ENCODE measurements around the gene SLC1A2.

DNA sequence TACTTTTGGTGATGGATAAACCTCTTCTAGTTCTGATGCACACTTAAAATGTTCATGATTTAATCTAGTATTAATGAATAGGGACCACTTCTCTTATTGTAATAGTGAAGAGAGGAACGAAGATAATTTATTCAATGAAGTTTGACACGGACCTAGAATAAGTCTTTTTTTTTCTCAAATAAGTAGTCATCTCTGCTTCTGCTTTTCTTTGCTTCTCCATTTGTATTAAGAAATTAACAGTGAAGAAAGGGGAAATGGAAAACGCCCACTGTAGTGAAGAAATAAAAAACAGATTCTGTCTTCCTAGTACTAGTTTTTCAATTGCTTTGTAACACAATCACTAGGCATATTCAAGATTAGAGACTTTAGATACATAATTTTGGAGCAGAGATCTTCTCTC is 207.4 kb downstream of the SLC1A2 start:
- TF ChIP-seq EZH2 (IDR thresholded peaks at IDR 0.05; ENCODE audit: insufficient read depth, low read length) (no peak), CTCF (IDR thresholded peaks at IDR 0.05; ENCODE audit: insufficient read depth, low read depth, low read length) (no peak)
